B cell (primary cell): ENCODE results near the gene PRKN. TPM values are rescaled to one million over a fixed set of nuclear protein-coding genes. Genes with fewer than 3 reads are reported as not detected.

Source experiments
- ATAC-seq: fragments of 200-7000 bp; cut with Tn5 transposase; one replicate; pipeline ENCODE4 v1.10.0; 2021; ENCODE audit warnings: low read depth, mild to moderate bottlenecking, moderate number of reproducible peaks, moderate library complexity
- CTCF ChIA-PET: fragments of 350-600 bp; sonication (Branson Sonifier 250); formaldehyde crosslinking; loops from one replicate; lab custom pipeline; 2021; ENCODE audit warnings: antibody characterized with exemption, inconsistent platforms; lab: Charles Lee
- POLR2A ChIA-PET: fragments of 350-600 bp; sonication (Branson Sonifier 250); formaldehyde crosslinking; loops from one replicate; lab custom pipeline; 2021; ENCODE audit warnings: antibody characterized with exemption; lab: Charles Lee
- DNase-seq: peaks from one replicate; pipeline ENCODE4 v3.0.0; 2013
- H2AFZ ChIP-seq: 2 replicates; pipeline ENCODE4 v1.6.1; 2012; ENCODE audit warnings: mild to moderate bottlenecking, low read depth, low read length; ENCODE audit not compliant: insufficient read depth, poor library complexity, severe bottlenecking
- H3K27ac ChIP-seq, 2 donors: 1 replicate in 1 of 2; 2 replicates in 1 of 2; pipeline ENCODE4 v1.5.1; 2012 to 2013; ENCODE audit warnings: low read length in 2 of 2, mild to moderate bottlenecking in 2 of 2, moderate library complexity in 1 of 2
- H3K27me3 ChIP-seq, 4 experiments: fragments of 200-600 bp in 1 of 4; sonication (generic) in 1 of 4; replicated peaks in 1 of 4; 1 replicate in 2 of 4; 2 replicates in 2 of 4; pipeline versions ENCODE4 v1.6.1 to v1.7.0; 2013 to 2016; ENCODE audit warnings: low read length in 3 of 4, mild to moderate bottlenecking in 2 of 4, mixed read lengths in 1 of 4, moderate library complexity in 1 of 4; ENCODE audit not compliant: insufficient read depth in 4 of 4, control insufficient read depth in 3 of 4; ENCODE audit errors: control extremely low read depth in 1 of 4
- H3K36me3 ChIP-seq, 2 experiments: replicated peaks in 1 of 2; 1 replicate in 1 of 2; 2 replicates in 1 of 2; pipeline versions ENCODE4 v1.6.1 to v1.7.1; 2013; ENCODE audit warnings: low read length in 1 of 2; ENCODE audit not compliant: insufficient read depth in 2 of 2, control insufficient read depth in 1 of 2; ENCODE audit errors: control extremely low read depth in 1 of 2, extremely low read depth in 1 of 2
- H3K4me1 ChIP-seq, 2 donors: fragments of 200-600 bp in 1 of 2; sonication (generic) in 1 of 2; 1 replicate in 1 of 2; 2 replicates in 1 of 2; pipeline versions ENCODE4 v1.5.1 to v1.6.1; 2013 to 2017; ENCODE audit warnings: low read length in 2 of 2; ENCODE audit not compliant: control insufficient read depth in 2 of 2, insufficient read depth in 2 of 2
- H3K4me2 ChIP-seq: replicated peaks from 2 replicates; pipeline ENCODE3; 2012; ENCODE audit warnings: mild to moderate bottlenecking, low read depth, low read length; ENCODE audit not compliant: poor library complexity, severe bottlenecking
- H3K4me3 ChIP-seq, 5 experiments: fragments of 200-600 bp in 1 of 5; sonication (generic) in 1 of 5; 1 replicate in 3 of 5; 2 replicates in 2 of 5; pipeline versions ENCODE4 v1.5.1 to v1.7.0; 2011 to 2016; ENCODE audit warnings: low read length in 4 of 5, mild to moderate bottlenecking in 4 of 5, low read depth in 2 of 5, control low read depth in 1 of 5, moderate library complexity in 1 of 5; ENCODE audit not compliant: insufficient read depth in 1 of 5; ENCODE audit errors: control extremely low read depth in 1 of 5, extremely low read depth in 1 of 5
- H3K79me2 ChIP-seq: fragments of 200-600 bp; sonication (generic); one replicate; pipeline ENCODE4 v1.6.0; 2016; ENCODE audit warnings: low read length; ENCODE audit not compliant: control insufficient read depth, insufficient read depth
- H3K9ac ChIP-seq: fragments of 200-600 bp; sonication (generic); 2 replicates; pipeline ENCODE4 v1.6.1; 2017; ENCODE audit warnings: mild to moderate bottlenecking, low read length, moderate library complexity
- H3K9me3 ChIP-seq, 3 donors: one replicate each; pipeline versions ENCODE4 v1.6.1 to v1.7.1; 2013; ENCODE audit warnings: low read length in 2 of 3; ENCODE audit not compliant: control insufficient read depth in 2 of 3, insufficient read depth in 1 of 3; ENCODE audit errors: control extremely low read depth in 1 of 3
- H4K20me1 ChIP-seq: 2 replicates; pipeline ENCODE4 v1.6.0; 2012; ENCODE audit warnings: mild to moderate bottlenecking, low read length; ENCODE audit not compliant: insufficient read depth, control insufficient read depth, poor library complexity, severe bottlenecking
- H3K27ac Mint-ChIP-seq: one replicate; pipeline ENCODE4 v1.8.0; 2021; ENCODE audit warnings: mixed read lengths
- H3K27me3 Mint-ChIP-seq: one replicate; pipeline ENCODE4 v1.8.0; 2021; ENCODE audit warnings: mixed read lengths
- H3K4me1 Mint-ChIP-seq: one replicate; pipeline ENCODE4 v1.8.0; 2021; ENCODE audit warnings: mixed read lengths
- H3K4me3 Mint-ChIP-seq: one replicate; pipeline ENCODE4 v1.8.0; 2021; ENCODE audit warnings: mixed read lengths
- H3K9me3 Mint-ChIP-seq: one replicate; pipeline ENCODE4 v1.8.0; 2022; ENCODE audit warnings: mixed read lengths; ENCODE audit not compliant: insufficient read depth
- EZH2 ChIP-seq: IDR thresholded peaks from 2 replicates; pipeline ENCODE4 v1.6.1; 2012; ENCODE audit warnings: borderline replicate concordance, low read depth, mild to moderate bottlenecking, moderate library complexity, low read length; ENCODE audit not compliant: insufficient read depth, poor library complexity, severe bottlenecking
- WGBS: methylation state at CpG from one replicate; pipeline ENCODE4 v1.1.5; 2013; ENCODE audit warnings: missing lambda C conversion rate; ENCODE audit not compliant: insufficient coverage; 5-methylcytosine and 5-hydroxymethylcytosine counted together
- intact Hi-C: fragments of 100-400 bp; cut with micrococcal nuclease; formaldehyde crosslinking; loops from one replicate; pipeline ENCODE4 v1.10.0; 2022
- polyA plus RNA-seq: library from polyadenylated mRNA; depleted of rRNA; stranded (reverse); fragments of >200 nt; gene quantifications from 2 replicates; pipeline ENCODE4 v1.2.3, GENCODE V29; 2012
- total RNA-seq, 2 donors: library from RNA; stranded (reverse); fragments of 120-200 nt in 1 of 2; gene quantifications; 1 replicate in 1 of 2; 2 replicates in 1 of 2; pipeline versions ENCODE4 v1.2.3 to v1.2.4, GENCODE V29; 2013 to 2022
- TF ChIP-seq, protein P1 (sequence below): fragments of 200-600 bp; IDR thresholded peaks from one replicate; pipeline ENCODE4 v1.8.0; 2022; ENCODE audit warnings: antibody characterized with exemption, mild to moderate bottlenecking

The PRKN gene
- total and polyA plus RNA-seq, 2 donors (not counting 1 experiment from before 2014, with no cell fraction given) = 1.6 to 6.2 TPM

DNA sequence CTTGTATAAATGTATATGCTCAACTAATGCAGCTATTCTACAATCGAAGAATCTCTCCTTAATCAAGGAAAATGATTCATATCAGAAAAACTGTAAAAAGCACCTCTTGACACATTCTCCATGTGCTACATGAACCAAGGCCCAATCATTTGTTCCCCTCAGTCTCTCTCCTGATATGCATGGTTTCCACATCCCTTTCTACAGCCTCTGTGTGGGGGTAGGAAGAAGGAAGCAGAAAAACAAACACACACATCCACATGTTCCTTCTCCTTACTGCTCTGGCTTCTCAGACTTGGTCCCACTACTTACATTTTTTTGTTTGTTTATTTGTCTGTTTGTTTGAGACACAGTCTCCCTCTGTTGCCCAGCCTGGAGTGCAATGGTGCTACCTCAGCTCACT is 510.5 kb downstream of the PRKN start:
- no peak for TF ChIP-seq EZH2
- TF ChIP-seq, protein P1, sequence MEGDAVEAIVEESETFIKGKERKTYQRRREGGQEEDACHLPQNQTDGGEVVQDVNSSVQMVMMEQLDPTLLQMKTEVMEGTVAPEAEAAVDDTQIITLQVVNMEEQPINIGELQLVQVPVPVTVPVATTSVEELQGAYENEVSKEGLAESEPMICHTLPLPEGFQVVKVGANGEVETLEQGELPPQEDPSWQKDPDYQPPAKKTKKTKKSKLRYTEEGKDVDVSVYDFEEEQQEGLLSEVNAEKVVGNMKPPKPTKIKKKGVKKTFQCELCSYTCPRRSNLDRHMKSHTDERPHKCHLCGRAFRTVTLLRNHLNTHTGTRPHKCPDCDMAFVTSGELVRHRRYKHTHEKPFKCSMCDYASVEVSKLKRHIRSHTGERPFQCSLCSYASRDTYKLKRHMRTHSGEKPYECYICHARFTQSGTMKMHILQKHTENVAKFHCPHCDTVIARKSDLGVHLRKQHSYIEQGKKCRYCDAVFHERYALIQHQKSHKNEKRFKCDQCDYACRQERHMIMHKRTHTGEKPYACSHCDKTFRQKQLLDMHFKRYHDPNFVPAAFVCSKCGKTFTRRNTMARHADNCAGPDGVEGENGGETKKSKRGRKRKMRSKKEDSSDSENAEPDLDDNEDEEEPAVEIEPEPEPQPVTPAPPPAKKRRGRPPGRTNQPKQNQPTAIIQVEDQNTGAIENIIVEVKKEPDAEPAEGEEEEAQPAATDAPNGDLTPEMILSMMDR = no peak
- CTCF ChIA-PET = no interaction called here
- Histone ChIP-seq H3K36me3 (no peaks in the 10 kb centered on the region), H3K9me3 (peaks cover 0 to 3% (median 0%) of the 10 kb centered on the region in 3 donors), H3K4me2 (no peak overlapping the region), H3K27me3 (no peaks in the 10 kb centered on the region), H3K79me2 (no peaks in the 10 kb centered on the region), H3K4me1 (no peaks in the 10 kb centered on the region), H3K27ac (no peak overlapping the region), H2AFZ (no peak overlapping the region), H3K4me3 (no peak overlapping the region), H3K9ac (no peak overlapping the region), H4K20me1 (no peaks in the 10 kb centered on the region)
- DNase-seq (no peak), ATAC-seq (no peak)
- H3K4me1 Mint-ChIP-seq = no peaks in the 10 kb centered on the region
- no peaks in the 10 kb centered on the region for H3K9me3 Mint-ChIP-seq
- H3K27ac Mint-ChIP-seq = no peak overlapping the region
- H3K27me3 Mint-ChIP-seq = no peaks in the 10 kb centered on the region
- no peak overlapping the region for H3K4me3 Mint-ChIP-seq
- no CpG with 5 or more reads among the region's 1 CpG for WGBS
- intact Hi-C loops = no loop called here
- POLR2A ChIA-PET = no interaction called here

DNA sequence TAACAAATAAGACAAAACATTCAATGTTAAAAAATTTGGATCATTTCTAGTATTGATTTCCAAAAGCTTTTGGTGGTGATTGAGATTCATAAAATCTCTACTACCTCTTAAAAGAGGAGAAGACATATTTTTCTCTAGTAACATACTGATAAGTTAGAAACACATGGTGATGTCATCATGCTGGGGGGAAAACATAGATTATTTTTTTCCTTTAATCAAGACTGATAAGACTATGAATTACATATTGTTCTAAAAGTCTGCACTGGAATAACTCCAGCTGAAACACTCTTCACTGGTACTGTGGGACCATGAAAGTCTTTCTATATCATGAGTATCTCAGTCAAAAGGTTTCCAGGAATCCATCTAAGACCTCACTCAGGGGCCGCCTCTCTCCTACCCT is 515.8 kb downstream of the PRKN start:
- ATAC-seq (no peak), DNase-seq (no peak)
- intact Hi-C loops = no loop called here
- H3K27ac Mint-ChIP-seq = no peak overlapping the region
- H3K9me3 Mint-ChIP-seq = peaks cover 2% of the 10 kb centered on the region
- ChIA-PET POLR2A (no interaction called here), CTCF (no interaction called here)
- TF ChIP-seq, protein P1 = no peak
- TF ChIP-seq EZH2 = no peak
- H3K4me3 Mint-ChIP-seq = no peak overlapping the region
- H3K9ac ChIP-seq = no peak overlapping the region
- peaks cover 0 to 3% (median 0%) of the 10 kb centered on the region in 3 donors for H3K9me3 ChIP-seq
- H3K4me1 ChIP-seq = no peaks in the 10 kb centered on the region
- no peaks in the 10 kb centered on the region for H3K27me3 Mint-ChIP-seq
- no peaks in the 10 kb centered on the region for H4K20me1 ChIP-seq
- 100% methylated on average over 1 of the region's 1 CpG for WGBS
- H3K4me1 Mint-ChIP-seq = no peaks in the 10 kb centered on the region
- no peak overlapping the region for H3K4me3 ChIP-seq
- no peaks in the 10 kb centered on the region for H3K36me3 ChIP-seq
- H3K4me2 ChIP-seq = no peak overlapping the region
- no peak overlapping the region for H2AFZ ChIP-seq
- H3K27me3 ChIP-seq = no peaks in the 10 kb centered on the region
- no peaks in the 10 kb centered on the region for H3K79me2 ChIP-seq
- no peak overlapping the region for H3K27ac ChIP-seq
